BLaER1 treated with 17β-estradiol and CSF1 and Interleukin-3, amounts not matched to agents 10 nM and 100 nM (cell line): ENCODE data around the gene PLPPR3.

Source experiments
- H3K27ac ChIP-seq, 11 experiments: shearing (Covaris generic); formaldehyde crosslinking; 2 replicates each; pipeline ENCODE4 v1.8.1; 2022
- H3K27me3 ChIP-seq, 11 experiments: shearing (Covaris generic); formaldehyde crosslinking; 2 replicates each; pipeline ENCODE4 v1.8.1; 2022
- H3K36me3 ChIP-seq, 11 experiments: shearing (Covaris generic); formaldehyde crosslinking; 2 replicates each; pipeline ENCODE4 v1.8.1; 2022
- H3K4me1 ChIP-seq, 10 experiments: shearing (Covaris generic); formaldehyde crosslinking; 2 replicates each; pipeline ENCODE4 v1.8.1; 2022
- H3K4me2 ChIP-seq, 11 experiments: shearing (Covaris generic); formaldehyde crosslinking; 2 replicates each; pipeline ENCODE4 v1.8.1; 2022
- H3K4me3 ChIP-seq, 10 experiments: shearing (Covaris generic); formaldehyde crosslinking; 2 replicates each; pipeline ENCODE4 v1.8.1; 2022
- H3K9ac ChIP-seq, 11 experiments: shearing (Covaris generic); formaldehyde crosslinking; 2 replicates each; pipeline ENCODE4 v1.8.1; 2022
- H3K9me3 ChIP-seq, 11 experiments: shearing (Covaris generic); formaldehyde crosslinking; replicated peaks in 1 of 11; 2 replicates each; pipeline ENCODE4 v1.8.1; 2022
- H4K20me1 ChIP-seq, 11 experiments: shearing (Covaris generic); formaldehyde crosslinking; 2 replicates each; pipeline ENCODE4 v1.8.1; 2022
- Cebpa-rat ChIP-seq, 11 experiments: shearing (Covaris generic); IDR thresholded peaks; 2 replicates each; pipeline ENCODE4 v1.8.1; 2022

Gene PLPPR3

DNA sequence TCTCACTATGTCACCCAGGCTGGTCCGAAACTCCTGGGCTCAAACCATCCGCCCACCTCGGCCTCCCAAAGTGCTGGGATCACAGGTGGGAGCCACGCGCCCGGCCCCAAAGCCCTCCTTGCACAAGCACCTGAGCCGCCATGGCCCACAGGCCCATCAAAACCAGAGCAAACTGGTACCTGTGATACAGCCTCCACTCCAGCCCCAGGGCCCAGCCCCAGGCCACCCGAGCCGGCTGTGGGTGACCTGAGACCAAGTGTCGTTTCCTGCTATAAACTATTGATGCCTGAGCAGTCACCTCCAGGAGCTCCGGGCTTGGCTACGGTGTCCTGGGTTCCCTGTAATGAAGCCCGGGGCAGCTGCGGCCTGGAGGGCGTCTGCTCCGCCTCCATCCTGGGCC, 34.2 kb downstream of the PLPPR3 start:
- no peak overlapping the region; a peak in 2 of 22 replicates for H3K9ac ChIP-seq
- no peaks in the 10 kb centered on the region for H4K20me1 ChIP-seq
- no peak for TF ChIP-seq Cebpa-rat (IDR thresholded peaks at IDR 0.05)
- H3K9me3 ChIP-seq, result no peaks in the 10 kb centered on the region
- no peak overlapping the region for H3K4me2 ChIP-seq
- no peak overlapping the region for H3K27ac ChIP-seq
- no peaks in the 10 kb centered on the region for H3K27me3 ChIP-seq
- no peaks in the 10 kb centered on the region for H3K36me3 ChIP-seq
- H3K4me3 ChIP-seq, result no peak overlapping the region
- H3K4me1 ChIP-seq, result peaks cover 20 to 47% (median 35%) of the 10 kb centered on the region in 10 experiments

DNA sequence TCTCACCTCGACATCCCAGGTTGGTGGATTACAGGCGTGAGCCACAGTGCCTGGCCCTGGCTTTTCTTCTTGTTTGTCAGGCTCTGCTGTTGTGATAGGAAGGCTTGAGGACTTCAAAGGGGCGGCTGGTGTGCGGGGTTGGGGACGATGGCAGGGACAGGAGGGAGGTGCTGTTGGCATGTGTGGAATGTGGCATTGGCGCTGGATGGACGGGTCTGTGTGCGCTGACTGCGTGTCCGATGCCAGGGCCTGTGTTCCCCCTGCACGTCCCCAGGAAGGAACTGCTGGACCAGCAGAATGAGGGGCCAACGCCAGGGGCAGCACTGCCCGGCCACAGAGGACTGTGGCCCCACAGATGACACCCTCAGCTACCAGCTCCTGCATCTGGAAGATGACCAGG, 37.2 kb downstream of the PLPPR3 start:
- Histone ChIP-seq H3K9me3 (no peaks in the 10 kb centered on the region), H3K4me2 (no peak overlapping the region), H3K36me3 (no peaks in the 10 kb centered on the region), H3K27me3 (no peaks in the 10 kb centered on the region), H3K4me3 (no peak overlapping the region), H3K9ac (no peak overlapping the region), H3K4me1 (peaks cover 10 to 28% (median 20%) of the 10 kb centered on the region in 10 experiments), H4K20me1 (no peaks in the 10 kb centered on the region), H3K27ac (no peak overlapping the region)
- no peak for TF ChIP-seq Cebpa-rat (IDR thresholded peaks at IDR 0.05)

DNA sequence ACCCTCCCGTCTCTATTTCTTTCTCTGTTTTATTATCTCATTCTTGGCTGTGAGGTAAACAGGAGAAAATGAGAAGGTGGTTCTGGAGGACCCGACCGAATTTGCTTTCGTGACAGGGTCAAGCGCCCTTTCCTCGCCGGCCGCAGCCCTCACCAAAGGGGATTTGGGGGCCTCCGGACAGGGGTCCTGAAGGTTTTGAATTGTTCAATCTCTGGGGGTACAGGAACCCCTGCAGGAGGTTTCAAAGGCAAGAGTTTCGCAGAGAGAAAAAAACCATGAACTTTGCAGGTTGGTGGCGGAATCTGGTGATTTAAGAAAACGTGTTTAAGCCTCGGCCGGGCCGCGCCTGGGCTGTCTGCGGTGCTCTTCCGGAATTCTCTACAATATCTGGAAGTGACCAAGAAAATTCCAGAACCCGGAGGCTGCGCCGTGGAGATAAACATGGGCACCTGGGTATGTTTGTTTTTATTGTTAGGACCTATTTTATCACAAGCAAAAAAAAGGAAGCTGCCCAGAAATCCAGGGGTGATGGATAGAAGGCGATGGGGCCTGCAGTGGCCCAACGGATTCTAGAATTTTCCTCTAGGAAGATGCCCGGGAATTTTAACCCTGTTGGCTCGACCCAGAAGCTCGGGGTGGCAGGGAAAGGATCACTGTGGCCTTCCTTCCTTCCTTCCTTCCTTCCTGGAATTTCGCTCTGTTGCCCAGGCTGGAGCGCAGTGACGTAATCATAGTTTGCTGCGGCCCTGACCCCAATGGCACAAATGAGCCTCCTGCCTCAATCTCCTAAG, 38.7 kb downstream of the PLPPR3 start:
- Histone ChIP-seq H3K9me3 (no peaks in the 10 kb centered on the region), H3K27ac (no peak overlapping the region), H3K36me3 (no peaks in the 10 kb centered on the region), H3K4me1 (peaks cover 0 to 16% (median 8%) of the 10 kb centered on the region in 10 experiments; a peak in 14 of 20 replicates), H3K4me2 (peak overlapping the region in 8 of 11 experiments; percentile 31 to 65 (median 60); a peak in 15 of 22 replicates), H3K4me3 (no peak overlapping the region), H3K27me3 (no peaks in the 10 kb centered on the region), H4K20me1 (no peaks in the 10 kb centered on the region), H3K9ac (0 out of 22 replicates have a peak overlapping the region, but pooled peaks of 2 of the 11 experiments have one; percentile 6 to 11)
- TF ChIP-seq Cebpa-rat (IDR thresholded peaks at IDR 0.05), result no peak

DNA sequence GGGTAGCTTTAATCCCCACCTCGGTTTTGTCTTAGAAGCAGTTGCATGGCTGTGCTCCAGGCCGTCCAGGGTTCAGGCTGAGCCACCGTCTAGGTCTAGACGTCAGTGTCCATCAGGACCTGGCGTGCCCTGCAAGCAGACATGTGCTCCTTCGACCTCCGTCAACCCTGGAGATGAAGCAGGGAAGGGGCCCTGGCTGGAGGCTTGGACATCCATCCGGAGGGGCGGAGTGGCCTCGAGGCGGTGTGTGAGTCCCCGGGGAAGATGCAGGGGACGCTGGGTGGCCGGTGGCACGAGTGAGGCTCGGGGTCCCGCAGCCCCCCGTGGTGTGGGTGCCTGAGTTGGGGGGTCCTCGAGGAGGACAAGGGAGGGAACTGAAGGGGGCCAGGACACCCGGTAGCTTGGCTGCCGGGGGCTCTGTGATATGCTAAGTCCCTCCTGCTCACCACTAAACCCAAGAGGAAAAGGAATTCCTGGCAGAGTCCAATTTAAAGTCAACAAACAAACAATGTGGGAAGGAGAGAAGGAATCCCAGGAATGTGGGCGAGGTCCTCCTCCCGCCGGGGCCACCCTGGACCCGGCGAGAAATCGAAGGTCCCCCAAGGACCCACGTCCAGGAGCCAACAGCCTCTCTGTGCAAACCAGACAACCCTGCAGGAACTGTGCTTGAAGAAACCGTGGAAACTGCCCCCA, 39.4 kb downstream of the PLPPR3 start:
- Histone ChIP-seq H3K4me1 (peaks cover 0 to 16% (median 8%) of the 10 kb centered on the region in 10 experiments; a peak in 14 of 20 replicates), H3K36me3 (no peaks in the 10 kb centered on the region), H3K4me3 (no peak overlapping the region), H3K9ac (0 out of 22 replicates have a peak overlapping the region, but pooled peaks of 3 of the 11 experiments have one; percentile 6 to 16 (median 11)), H3K4me2 (peak overlapping the region in 2 of 11 experiments; percentile 47 to 64; a peak in 1 of 22 replicates), H3K27ac (no peak overlapping the region), H3K9me3 (no peaks in the 10 kb centered on the region), H4K20me1 (no peaks in the 10 kb centered on the region), H3K27me3 (no peaks in the 10 kb centered on the region)
- TF ChIP-seq Cebpa-rat (IDR thresholded peaks at IDR 0.05), result no peak

DNA sequence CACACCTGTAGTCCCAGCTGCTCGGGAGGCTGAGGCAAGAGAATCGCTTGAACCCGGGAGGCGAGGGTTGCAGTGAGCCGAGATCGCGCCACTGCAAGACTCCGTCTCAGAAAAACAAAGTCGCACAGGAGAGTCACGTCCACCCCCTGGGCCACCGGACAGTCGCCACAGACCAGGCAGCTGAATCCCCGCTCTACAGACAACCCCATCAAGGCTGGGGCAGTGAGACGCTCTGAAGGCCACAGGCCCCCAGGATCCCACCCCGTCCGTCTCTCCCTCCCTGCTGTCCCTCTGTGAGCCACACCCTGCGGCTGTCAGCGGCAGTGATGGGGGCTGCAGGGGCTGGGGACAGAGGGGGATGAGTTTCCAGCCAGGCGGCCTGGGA, 40.0 kb downstream of the PLPPR3 start:
- Histone ChIP-seq H3K4me2 (no peak overlapping the region), H3K9ac (no peak overlapping the region), H3K4me1 (peaks cover 0 to 16% (median 8%) of the 10 kb centered on the region in 10 experiments; a peak in 14 of 20 replicates), H3K36me3 (no peaks in the 10 kb centered on the region), H3K9me3 (no peaks in the 10 kb centered on the region), H4K20me1 (no peaks in the 10 kb centered on the region), H3K4me3 (no peak overlapping the region), H3K27ac (no peak overlapping the region), H3K27me3 (no peaks in the 10 kb centered on the region)
- TF ChIP-seq Cebpa-rat (IDR thresholded peaks at IDR 0.05), result no peak

DNA sequence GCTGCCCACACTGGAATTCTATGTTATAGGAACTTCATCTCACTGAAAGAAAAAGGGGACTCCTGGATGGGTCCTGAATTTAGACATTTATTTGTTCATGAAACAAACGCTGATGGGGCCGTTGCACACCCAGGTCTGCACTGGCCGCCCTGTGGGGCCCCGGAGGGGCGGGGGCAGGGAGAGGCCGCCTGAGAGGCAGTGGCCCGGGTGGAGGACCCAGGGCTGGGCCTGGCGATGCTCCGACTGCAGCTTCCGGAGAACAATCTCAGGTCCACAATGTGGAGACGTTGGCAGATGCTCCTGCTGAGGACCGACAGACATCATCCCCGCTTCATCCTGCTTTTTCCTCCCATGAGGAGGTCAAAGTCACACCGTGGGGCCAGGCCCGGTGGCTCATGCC, 40.8 kb downstream of the PLPPR3 start:
- Histone ChIP-seq H3K9ac (no peak overlapping the region), H3K4me2 (no peak overlapping the region), H3K27me3 (no peaks in the 10 kb centered on the region), H4K20me1 (no peaks in the 10 kb centered on the region), H3K27ac (no peak overlapping the region), H3K4me3 (no peak overlapping the region), H3K9me3 (no peaks in the 10 kb centered on the region), H3K4me1 (peaks cover 0 to 16% (median 8%) of the 10 kb centered on the region in 10 experiments; a peak in 14 of 20 replicates), H3K36me3 (no peaks in the 10 kb centered on the region)
- no peak for TF ChIP-seq Cebpa-rat (IDR thresholded peaks at IDR 0.05)

DNA sequence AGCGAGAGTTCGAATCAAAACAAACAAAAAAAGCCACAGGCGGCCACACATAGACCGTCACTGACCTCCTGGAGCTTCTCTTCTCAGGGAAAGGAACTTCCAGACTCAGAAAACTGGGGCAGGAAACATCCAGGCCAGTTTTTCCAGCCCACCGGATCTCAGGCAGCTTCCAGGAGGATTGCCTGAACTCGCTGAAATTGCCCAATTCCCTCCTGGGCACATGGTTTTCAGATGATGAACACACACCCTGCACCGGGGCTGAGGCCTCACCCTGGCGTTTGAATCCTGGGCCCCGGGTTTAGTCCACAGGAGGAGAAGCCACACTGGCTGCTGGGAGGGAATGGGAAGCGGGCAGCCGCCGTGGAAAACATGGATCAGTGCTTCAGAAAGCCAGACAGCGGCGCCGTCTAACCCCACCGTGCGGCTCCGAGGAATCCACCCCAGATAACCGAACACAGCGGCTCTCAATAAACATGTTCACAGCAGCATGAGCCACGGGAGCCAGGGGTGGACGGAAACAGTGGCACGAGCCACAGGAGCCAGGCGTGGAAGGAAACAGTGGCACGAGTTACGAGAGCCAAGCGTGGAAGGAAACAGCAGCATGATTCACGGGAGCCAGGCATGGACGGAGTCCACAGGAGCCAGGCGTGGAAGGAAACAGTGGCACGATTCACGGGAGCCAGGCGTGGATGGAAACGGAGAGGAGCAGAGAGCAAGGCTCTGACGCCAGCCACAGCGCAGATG, 42.7 kb downstream of the PLPPR3 start:
- no peak overlapping the region for H3K27ac ChIP-seq
- H3K36me3 ChIP-seq, result no peaks in the 10 kb centered on the region
- H3K4me3 ChIP-seq, result no peak overlapping the region
- peaks cover 0 to 16% (median 8%) of the 10 kb centered on the region in 10 experiments; a peak in 14 of 20 replicates for H3K4me1 ChIP-seq
- H3K27me3 ChIP-seq, result no peaks in the 10 kb centered on the region
- no peak overlapping the region for H3K4me2 ChIP-seq
- H3K9me3 ChIP-seq, result no peaks in the 10 kb centered on the region
- TF ChIP-seq Cebpa-rat (IDR thresholded peaks at IDR 0.05), result peak in 1 of 11 experiments; percentile 19; a peak in 1 of 22 replicates
- H3K9ac ChIP-seq, result no peak overlapping the region
- no peaks in the 10 kb centered on the region for H4K20me1 ChIP-seq

DNA sequence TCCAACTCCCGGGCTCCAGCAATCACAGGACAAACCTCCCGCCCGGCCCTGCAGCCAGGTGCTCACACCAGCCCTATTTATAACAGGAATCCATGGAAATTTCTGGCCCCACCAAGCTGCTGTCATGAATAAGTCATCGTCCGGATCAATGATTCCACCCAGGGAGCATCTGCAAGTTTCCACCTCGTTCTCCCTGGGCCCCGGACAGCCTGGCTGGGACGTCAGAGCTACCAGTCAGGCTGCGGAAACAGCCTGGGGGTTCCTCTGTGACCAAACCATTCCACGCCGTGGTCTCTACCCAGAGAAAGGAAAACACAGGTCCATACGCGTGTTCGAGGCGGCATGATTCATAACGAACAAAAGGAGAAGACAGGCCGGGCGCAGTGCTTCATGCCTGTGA, 45.2 kb downstream of the PLPPR3 start:
- TF ChIP-seq Cebpa-rat (IDR thresholded peaks at IDR 0.05), result no peak
- Histone ChIP-seq H3K27me3 (no peaks in the 10 kb centered on the region; a peak in 1 of 22 replicates), H3K4me3 (no peak overlapping the region), H3K9me3 (no peaks in the 10 kb centered on the region), H3K4me2 (no peak overlapping the region), H3K36me3 (no peaks in the 10 kb centered on the region), H3K27ac (no peak overlapping the region), H3K4me1 (peaks cover 0 to 8% (median 5%) of the 10 kb centered on the region in 10 experiments; a peak in 9 of 20 replicates), H3K9ac (no peak overlapping the region), H4K20me1 (0 out of 22 replicates have a peak, but pooled peaks cover 0 to 4% (median 0%) of the 10 kb centered on the region in 11 experiments)
